SK-N-SH (cell line): ENCODE measurements around the gene PIK3R1.

Experiments used
- CTCF ChIP-seq: fragments of 200-600 bp; sonication (generic); IDR thresholded peaks from 2 replicates; pipeline ENCODE4 v1.6.1; 2017; ENCODE audit warnings: antibody characterized with exemption, mild to moderate bottlenecking, moderate library complexity
- EZH2phosphoT487 ChIP-seq: fragments of 200-600 bp; sonication (generic); IDR thresholded peaks from 2 replicates; pipeline ENCODE4 v1.6.1; 2017; ENCODE audit warnings: low read depth, mixed run types, mild to moderate bottlenecking, antibody characterized with exemption, moderate library complexity, borderline replicate concordance
- FOXJ3 ChIP-seq: sonication (generic); formaldehyde crosslinking; IDR thresholded peaks from 2 replicates; pipeline ENCODE4 v1.5.1; 2020; ENCODE audit warnings: mild to moderate bottlenecking, missing genetic modification reagents
- GABPA ChIP-seq: IDR thresholded peaks from 2 replicates; pipeline ENCODE4 v1.4.0; 2012; ENCODE audit warnings: low read depth, mild to moderate bottlenecking
- GATA2 ChIP-seq: sonication (generic); formaldehyde crosslinking; IDR thresholded peaks from 2 replicates; pipeline ENCODE4 v1.5.0; 2020; ENCODE audit warnings: mild to moderate bottlenecking, missing genetic modification reagents
- RAD21 ChIP-seq: IDR thresholded peaks from 2 replicates; pipeline ENCODE4 v1.6.1; 2012; ENCODE audit warnings: mild to moderate bottlenecking, low read length
- TAF1 ChIP-seq: IDR thresholded peaks from 2 replicates; pipeline ENCODE4 v1.6.1; 2012; ENCODE audit warnings: low read depth, mild to moderate bottlenecking, low read length, moderate library complexity, borderline replicate concordance

DNA sequence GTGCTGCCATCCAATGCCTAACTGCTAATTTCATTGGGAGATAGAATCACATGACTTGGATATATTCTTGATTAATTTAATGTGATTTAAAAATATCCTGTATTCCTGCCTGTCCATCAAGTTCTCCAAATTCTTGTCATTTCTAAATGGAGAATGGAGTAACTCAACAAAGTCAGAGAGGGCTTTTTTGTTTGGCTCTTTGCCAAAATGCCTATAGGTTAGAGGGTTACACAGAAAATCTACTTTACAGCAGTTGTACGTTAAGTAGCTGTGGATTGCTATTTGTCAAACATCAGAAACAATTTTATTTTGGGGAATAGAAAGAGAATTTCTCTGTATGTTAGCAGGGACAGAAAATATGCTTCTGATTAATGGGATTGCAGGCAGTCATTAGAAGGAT lies 5.9 kb downstream of the PIK3R1 start:
- TF ChIP-seq CTCF (no peak), GATA2 (CRISPR knock-in tag) (no peak), RAD21 (no peak), TAF1 (no peak), FOXJ3 (no peak), EZH2phosphoT487 (no peak), GABPA (no peak)
